ENCODE results near the gene KCNK10.

The KCNK10 gene

GRCh38 chr14:88323086-88323522, at the start of gene KCNK10:
Gene KCNK10 (minus strand): TSS chr14:88323269. CDS start chr14:88322798, 471 bp downstream.
- FAIRE-seq (no peak), DNase-seq (ENCODE audit: low spot score) (no peak)

GRCh38 chr14:88369496-88369895, 46.4 kb upstream of the KCNK10 start:
- DNase-seq (ENCODE audit: low spot score), result no peak
- no peak for FAIRE-seq

GRCh38 chr14:88364710-88365413, 41.8 kb upstream of the KCNK10 start:
- DNase-seq (ENCODE audit: low spot score), result no peak
- no peak for FAIRE-seq

GRCh38 chr14:88363644-88364043, 40.6 kb upstream of the KCNK10 start:
- FAIRE-seq (no peak), DNase-seq (ENCODE audit: low spot score) (no peak)

- DNase-seq (ENCODE audit: low spot score) (no peak), FAIRE-seq (no peak)
Measured at GRCh38 chr14:88359500-88359899, 36.4 kb upstream of the KCNK10 start.

- FAIRE-seq (no peak), DNase-seq (ENCODE audit: low spot score) (no peak)
Measured at GRCh38 chr14:88354358-88354757, 31.3 kb upstream of the KCNK10 start.

GRCh38 chr14:88352698-88353097, 29.6 kb upstream of the KCNK10 start:
- DNase-seq (ENCODE audit: low spot score) (no peak), FAIRE-seq (no peak)

- DNase-seq (ENCODE audit: low spot score), result no peak
- no peak for FAIRE-seq
Measured at GRCh38 chr14:88351966-88352691, 29.1 kb upstream of the KCNK10 start.

GRCh38 chr14:88348546-88348945, 25.5 kb upstream of the KCNK10 start:
- FAIRE-seq (no peak), DNase-seq (ENCODE audit: low spot score) (no peak)

GRCh38 chr14:88346048-88346639, 23.1 kb upstream of the KCNK10 start:
- DNase-seq (ENCODE audit: low spot score) (no peak), FAIRE-seq (no peak)

GRCh38 chr14:88342980-88343379, 19.9 kb upstream of the KCNK10 start:
- FAIRE-seq (no peak), DNase-seq (ENCODE audit: low spot score) (no peak)

GRCh38 chr14:88340357-88340756, 17.3 kb upstream of the KCNK10 start:
- no peak for DNase-seq (ENCODE audit: low spot score)
- FAIRE-seq, result peak; percentile 82

- no peak for DNase-seq (ENCODE audit: low spot score)
- no peak for FAIRE-seq
Measured at GRCh38 chr14:88333036-88333435, 10.0 kb upstream of the KCNK10 start.

- FAIRE-seq (no peak), DNase-seq (ENCODE audit: low spot score) (no peak)
Measured at GRCh38 chr14:88327497-88327896, 4.4 kb upstream of the KCNK10 start.

- no peak for FAIRE-seq
- no peak for DNase-seq (ENCODE audit: low spot score)
Measured at GRCh38 chr14:88326352-88327103, 3.5 kb upstream of the KCNK10 start.

GRCh38 chr14:88325883-88326282, 2.8 kb upstream of the KCNK10 start:
- no peak for FAIRE-seq
- no peak for DNase-seq (ENCODE audit: low spot score)

GRCh38 chr14:88324930-88325329, 1.9 kb upstream of the KCNK10 start:
- FAIRE-seq, result no peak
- no peak for DNase-seq (ENCODE audit: low spot score)

- FAIRE-seq, result no peak
Measured at GRCh38 chr14:88324491-88324890, 1.4 kb upstream of the KCNK10 start.

GRCh38 chr14:88323523-88324199, 592 bp upstream of the KCNK10 start:
- DNase-seq (ENCODE audit: low spot score), result peak; percentile 17

More at GRCh38 chr14:88324491-88324890, 1.4 kb upstream of the KCNK10 start:
- DNase-seq (ENCODE audit: low spot score), result no peak

GRCh38 chr14:88322504-88323085, 474 bp downstream of the KCNK10 start:
- no peak for DNase-seq (ENCODE audit: low spot score)
- no peak for FAIRE-seq

More at GRCh38 chr14:88323523-88324199, 592 bp upstream of the KCNK10 start:
- no peak for FAIRE-seq

Measured in RCC 7860 (cell line).